GM18505 (cell line): ENCODE measurements around the gene SYN1.
"Not testable (repeated sequence)": the region's sequence is repeated elsewhere in the genome, so short reads cannot be mapped to it uniquely, and the experiment has no call there.

Experiments
- ATAC-seq: cut with Tn5 transposase; IDR thresholded peaks from one replicate; pipeline ENCODE4 v1.9.1; 2021; ENCODE audit not compliant: unreplicated experiment
- POLR2A ChIP-seq: IDR thresholded peaks from 4 replicates; pipeline ENCODE4 v1.6.1; 2011; ENCODE audit warnings: borderline replicate concordance; ENCODE audit not compliant: insufficient read depth, insufficient read length; ENCODE audit errors: extremely low read depth

The SYN1 gene

DNA sequence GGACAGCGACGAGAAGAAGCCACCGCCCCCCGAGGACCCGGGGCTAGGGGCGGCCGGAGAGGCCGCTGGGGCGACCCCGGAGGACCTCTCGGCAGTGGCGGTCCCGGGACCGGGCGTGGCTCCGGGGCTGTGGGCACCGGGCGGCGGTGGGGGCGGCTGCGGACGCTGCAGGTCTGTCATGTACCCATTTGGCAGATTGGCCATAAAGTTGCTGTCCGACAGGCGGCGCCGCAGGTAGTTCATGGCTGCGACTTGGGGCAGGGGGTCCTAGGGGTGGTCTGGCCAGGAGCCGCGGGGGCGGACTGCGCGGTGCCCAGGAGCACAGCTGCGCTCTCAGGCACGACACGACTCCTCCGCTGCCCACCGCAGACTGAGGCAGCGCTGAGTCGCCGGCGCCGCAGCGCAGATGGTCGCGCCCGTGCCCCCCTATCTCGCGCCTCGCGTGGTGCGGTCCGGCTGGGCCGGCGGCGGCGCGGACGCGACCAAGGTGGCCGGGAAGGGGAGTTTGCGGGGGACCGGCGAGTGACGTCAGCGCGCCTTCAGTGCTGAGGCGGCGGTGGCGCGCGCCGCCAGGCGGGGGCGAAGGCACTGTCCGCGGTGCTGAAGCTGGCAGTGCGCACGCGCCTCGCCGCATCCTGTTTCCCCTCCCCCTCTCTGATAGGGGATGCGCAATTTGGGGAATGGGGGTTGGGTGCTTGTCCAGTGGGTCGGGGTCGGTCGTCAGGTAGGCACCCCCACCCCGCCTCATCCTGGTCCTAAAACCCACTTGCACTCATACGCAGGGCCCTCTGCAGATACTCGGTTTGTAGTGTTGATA, at the start of gene SYN1:
TSS of gene SYN1 (minus strand) at position 372 of the 817 bp plus-strand sequence. CDS start at position 243, 129 bp downstream.
- peak; percentile 84 for ATAC-seq
- no peak for TF ChIP-seq POLR2A

DNA sequence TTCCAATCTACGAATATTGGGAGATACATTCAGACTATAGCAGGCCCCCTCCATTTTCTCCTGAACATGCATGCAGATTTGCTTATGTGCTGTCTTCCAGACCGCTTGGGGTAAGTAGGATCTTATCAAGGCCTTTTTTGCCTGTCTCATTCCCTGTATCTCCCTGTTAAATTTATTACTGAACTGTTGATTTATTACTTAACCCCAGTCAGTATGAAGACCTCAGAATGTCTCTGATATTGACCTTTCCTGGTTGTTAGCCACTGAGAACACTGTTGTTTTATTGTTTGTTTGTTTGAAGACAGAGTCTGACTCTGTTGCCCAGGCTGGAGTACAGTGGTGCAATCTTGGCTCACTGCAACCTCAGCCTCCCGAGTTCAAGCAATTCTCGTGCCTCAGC, 46.1 kb upstream of the SYN1 start:
- ATAC-seq, result not testable (repeated sequence)

DNA sequence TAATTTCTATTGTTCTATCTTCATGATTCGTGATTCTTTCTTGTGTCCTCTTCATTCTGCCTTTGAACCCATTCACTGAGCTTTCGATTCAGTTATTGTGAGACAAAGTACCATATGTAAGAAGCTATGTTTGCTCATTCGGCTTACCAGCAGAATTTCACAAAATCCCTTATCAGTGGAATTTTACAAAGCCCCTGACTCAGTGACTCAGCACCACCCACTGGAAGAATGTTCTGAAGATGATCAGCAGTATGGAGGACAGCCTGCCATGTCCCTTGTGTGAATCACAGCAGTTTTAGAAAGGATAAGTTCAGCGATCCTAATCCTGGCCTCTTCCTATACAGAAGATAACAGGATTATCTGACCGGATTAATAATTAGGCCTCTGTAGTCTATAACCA, 45.1 kb upstream of the SYN1 start:
- no peak for ATAC-seq
- no peak for TF ChIP-seq POLR2A

- no peak for TF ChIP-seq POLR2A
- ATAC-seq, result no peak
Measured at GRCh38 chrX:47662144-47662657, 42.5 kb upstream of the SYN1 start.

DNA sequence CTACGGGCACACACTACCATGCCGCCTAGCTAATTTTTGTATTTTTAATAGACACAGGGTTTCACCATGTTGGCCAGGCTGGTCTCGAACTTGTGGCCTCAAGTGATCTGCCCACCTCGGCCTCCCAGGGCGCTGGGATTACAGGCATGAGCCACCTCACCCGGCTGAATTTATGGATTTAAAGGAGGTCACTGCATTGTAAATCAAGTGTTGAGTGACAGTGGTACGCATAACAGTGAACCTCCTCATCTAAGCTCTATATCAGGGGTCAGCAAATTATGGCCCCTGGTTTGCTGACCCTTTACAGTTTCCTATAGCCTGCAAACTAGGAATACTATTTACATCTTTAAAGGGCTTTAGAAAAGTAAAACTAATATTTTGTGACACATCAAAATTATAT, 41.9 kb upstream of the SYN1 start:
- no peak for ATAC-seq
- no peak for TF ChIP-seq POLR2A

GRCh38 chrX:47659421-47659726, 39.7 kb upstream of the SYN1 start:
- ATAC-seq, result no peak
- no peak for TF ChIP-seq POLR2A

DNA sequence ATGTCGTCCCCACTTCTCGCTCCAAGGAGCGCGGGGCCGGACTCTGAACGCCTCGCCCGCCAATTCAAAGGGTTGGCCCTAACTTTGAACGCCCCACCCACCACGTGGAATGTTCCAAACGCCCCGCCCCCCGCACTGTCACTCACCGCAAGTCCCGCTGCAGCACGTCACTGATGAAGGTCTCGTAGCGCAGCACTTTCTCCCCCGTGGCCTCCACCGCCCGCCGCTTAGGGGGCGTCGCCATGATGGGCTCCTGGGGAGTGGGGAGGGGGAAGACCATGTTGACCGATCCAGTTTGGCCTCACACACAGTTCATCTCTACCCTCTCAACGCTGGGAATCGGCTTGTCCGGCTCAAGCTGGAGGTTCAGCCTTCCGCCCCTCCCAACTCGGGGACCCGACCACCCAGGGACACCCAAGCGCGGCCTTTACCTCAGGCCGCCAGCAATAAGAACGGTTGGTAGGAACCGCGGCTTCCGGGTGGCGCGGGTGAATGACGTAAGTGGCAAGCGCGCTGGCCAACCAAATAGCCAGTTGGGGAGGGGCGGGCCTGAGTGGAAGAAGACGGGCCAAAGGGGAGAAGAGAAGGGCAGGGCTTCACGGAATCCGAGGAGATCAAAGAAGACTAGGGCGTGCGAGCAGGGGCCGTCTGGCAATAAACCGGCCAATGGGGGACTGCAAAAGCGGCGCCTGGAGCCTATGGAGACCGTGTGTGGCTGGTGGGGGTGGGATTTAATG, 39.2 kb upstream of the SYN1 start, which contains the start of gene UXT:
TSS of gene UXT (minus strand) at position 497 of the 737 bp plus-strand sequence. CDS start at position 244, 253 bp downstream.
- peak; percentile 80 for TF ChIP-seq POLR2A
- peak; percentile 76 for ATAC-seq

DNA sequence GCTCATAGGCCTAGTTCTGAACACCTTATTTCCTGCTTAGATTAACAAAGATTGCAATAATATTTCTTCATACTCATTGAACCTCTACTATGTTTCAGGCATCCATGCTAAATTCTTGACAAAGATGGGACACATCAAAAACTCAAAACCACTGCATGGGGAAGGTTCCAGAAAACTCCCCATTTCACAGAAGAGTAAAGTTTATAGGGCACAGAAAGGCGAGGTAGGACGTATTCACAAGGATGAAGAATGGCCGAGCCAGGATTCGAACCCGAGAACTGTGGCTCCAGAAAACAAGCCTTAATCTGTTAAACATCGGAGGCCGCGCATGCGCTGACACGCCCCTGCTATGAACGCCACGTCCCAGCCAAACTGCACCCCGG, 38.6 kb upstream of the SYN1 start:
- no peak for ATAC-seq
- no peak for TF ChIP-seq POLR2A

DNA sequence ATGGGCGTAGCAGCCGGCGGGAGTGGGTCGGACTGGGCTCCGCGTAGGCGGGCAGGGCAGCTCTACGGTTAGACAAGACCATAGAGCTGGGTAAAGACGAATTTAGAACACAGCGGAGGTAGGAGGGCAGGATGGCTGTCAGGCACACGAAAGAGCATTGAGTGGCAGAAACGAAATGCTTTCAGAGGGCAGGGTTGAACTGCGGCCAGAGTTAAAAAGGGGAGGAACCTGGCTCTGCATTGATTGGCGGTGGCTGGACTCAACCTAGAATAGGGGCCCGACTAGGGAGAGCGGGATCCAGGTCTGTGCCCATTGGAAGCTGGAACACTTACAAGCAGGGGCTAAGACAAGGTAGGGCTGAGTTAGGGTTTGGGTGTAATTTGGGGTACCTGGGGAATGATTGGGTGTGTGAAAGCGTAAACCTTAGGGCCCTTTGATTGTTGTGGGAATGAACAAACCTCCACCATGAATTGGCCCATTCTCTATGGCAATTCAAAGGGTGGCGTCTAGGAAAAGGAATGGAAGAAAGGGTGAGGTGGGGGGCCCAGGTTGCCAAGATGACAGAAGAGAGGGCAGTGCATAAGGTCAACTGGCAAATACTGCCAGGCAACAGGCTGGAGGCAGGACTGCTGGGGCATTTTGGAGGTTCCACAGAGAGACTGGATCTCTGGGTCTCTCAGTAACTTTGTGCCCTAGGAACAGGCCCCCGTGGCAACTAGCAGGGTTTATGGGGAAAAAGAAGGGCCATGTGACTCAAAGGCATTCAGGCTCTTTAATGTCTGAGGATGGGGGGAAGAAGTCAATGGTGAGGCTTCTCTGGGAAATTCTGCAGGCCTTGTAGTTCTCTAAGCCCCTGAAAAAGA, 31.6 kb upstream of the SYN1 start:
- ATAC-seq, result no peak
- TF ChIP-seq POLR2A, result peak; percentile 41

- TF ChIP-seq POLR2A, result peak; percentile 54
- peak; percentile 84 for ATAC-seq
Measured at GRCh38 chrX:47650164-47651042, 30.7 kb upstream of the SYN1 start, which contains the start of gene ELK1. ELK1 (minus strand) TSS chrX:47650563; CDS start chrX:47641441, 9,122 bp downstream.

GRCh38 chrX:47649781-47650163, 30.1 kb upstream of the SYN1 start:
- no peak for ATAC-seq
- no peak for TF ChIP-seq POLR2A

DNA sequence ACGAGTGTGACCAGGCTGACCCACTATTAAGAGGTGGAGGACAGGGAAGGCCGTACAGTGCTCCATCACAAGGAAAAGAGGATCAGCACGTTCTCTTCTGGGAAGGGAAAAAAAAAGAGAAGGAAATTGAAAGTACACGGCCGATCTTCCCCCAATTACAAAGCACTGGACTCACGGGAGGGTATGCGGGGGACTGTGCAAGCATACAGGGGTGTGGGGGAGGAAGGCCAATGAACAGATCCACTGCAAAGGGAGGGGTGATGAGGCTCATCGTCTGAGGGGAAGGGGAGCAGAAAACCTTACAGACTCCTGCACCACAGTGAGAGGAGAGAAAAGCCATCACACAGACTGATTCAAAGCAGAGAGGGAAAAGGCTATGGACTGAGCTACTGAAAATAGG, 29.6 kb upstream of the SYN1 start:
- ATAC-seq, result no peak
- no peak for TF ChIP-seq POLR2A
